OCI-LY7 (cell line): Measurements from ENCODE around the gene GGTA1. TPM values are rescaled to one million over a fixed set of nuclear protein-coding genes. Genes with fewer than 3 reads are reported as not detected.
A peak's percentile ranks its signal among the peaks of the same experiment; 100 is the strongest.

ENCODE experiments used
- BruUV-seq: library from RNA; stranded (reverse); fragments of 400-500 nt; replicated peaks from 2 replicates; lab custom pipeline; 2021; lab: Mats Ljungman, UMichigan
- CTCF ChIA-PET: fragments of 300-600 bp; sonication (Branson Sonifier 250); formaldehyde crosslinking; loops from one replicate; lab custom pipeline; 2022; ENCODE audit warnings: antibody characterized with exemption; ENCODE audit not compliant: unreplicated experiment; lab: Charles Lee
- POLR2A ChIA-PET: fragments of 300-600 bp; sonication (Branson Sonifier 250); formaldehyde crosslinking; loops from one replicate; lab custom pipeline; 2022; ENCODE audit warnings: antibody characterized with exemption; lab: Charles Lee
- DNase-seq: peaks from one replicate; pipeline ENCODE4 v3.0.0-alpha.2; 2015; ENCODE audit warnings: low spot score
- H2AFZ ChIP-seq: fragments of 200-600 bp; sonication (generic), shearing (Covaris generic); 2 replicates; pipeline ENCODE4 v1.6.1; 2014; ENCODE audit warnings: mild to moderate bottlenecking, antibody characterized with exemption, low read length, moderate library complexity
- H3K27ac ChIP-seq: fragments of 200-600 bp; sonication (generic); 2 replicates; pipeline ENCODE4 v1.5.1; 2014; ENCODE audit warnings: mixed run types, low read depth, mild to moderate bottlenecking, moderate library complexity, low read length, inconsistent platforms; ENCODE audit not compliant: poor library complexity, severe bottlenecking
- H3K36me3 ChIP-seq: fragments of 200-600 bp; sonication (generic); 2 replicates; pipeline ENCODE4 v1.6.1; 2014; ENCODE audit warnings: mild to moderate bottlenecking, antibody characterized with exemption, low read length, moderate library complexity, mixed read lengths; ENCODE audit not compliant: insufficient read depth
- H3K4me1 ChIP-seq: fragments of 200-600 bp; sonication (generic); 2 replicates; pipeline ENCODE4 v1.5.1; 2014; ENCODE audit warnings: mild to moderate bottlenecking, low read length; ENCODE audit not compliant: insufficient read depth, poor library complexity, severe bottlenecking
- H3K4me2 ChIP-seq: fragments of 200-600 bp; sonication (generic); 2 replicates; pipeline ENCODE4 v1.6.1; 2014; ENCODE audit warnings: mild to moderate bottlenecking, low read length
- H3K4me3 ChIP-seq: fragments of 200-600 bp; sonication (generic); 2 replicates; pipeline ENCODE4 v1.5.1; 2014; ENCODE audit warnings: mild to moderate bottlenecking, low read depth, low read length; ENCODE audit not compliant: poor library complexity, severe bottlenecking
- H3K79me2 ChIP-seq: fragments of 200-600 bp; sonication (generic); 2 replicates; pipeline ENCODE4 v1.6.1; 2016; ENCODE audit warnings: low read depth, mild to moderate bottlenecking, low read length, moderate library complexity, mixed read lengths; ENCODE audit not compliant: insufficient read depth
- H3K9me2 ChIP-seq: fragments of 200-600 bp; sonication (generic); 2 replicates; pipeline ENCODE4 v1.6.1; 2016; ENCODE audit warnings: mild to moderate bottlenecking, low read length, mixed read lengths; ENCODE audit not compliant: insufficient read depth
- H3K9me3 ChIP-seq: fragments of 200-600 bp; sonication (generic); 2 replicates; pipeline ENCODE4 v1.6.1; 2014; ENCODE audit warnings: mild to moderate bottlenecking, mixed run types, low read length, mixed read lengths
- H4K20me1 ChIP-seq: fragments of 200-600 bp; sonication (generic); 2 replicates; pipeline ENCODE4 v1.6.1; 2014; ENCODE audit warnings: mild to moderate bottlenecking, antibody characterized with exemption, low read length, moderate library complexity, mixed read lengths; ENCODE audit not compliant: insufficient read depth
- CTCF ChIP-seq: fragments of 200-600 bp; sonication (generic); conservative IDR thresholded peaks from 2 replicates; pipeline ENCODE4 v1.5.1; 2014; ENCODE audit warnings: mild to moderate bottlenecking, antibody characterized with exemption, low read length, moderate library complexity, mixed read lengths
- EZH2phosphoT487 ChIP-seq: fragments of 200-600 bp; sonication (generic); IDR thresholded peaks from 2 replicates; pipeline ENCODE4 v1.6.1; 2018; ENCODE audit warnings: low read depth, borderline replicate concordance, mild to moderate bottlenecking, mixed run types, antibody characterized with exemption, low read length, moderate library complexity, mixed read lengths
- intact Hi-C: fragments of 100-400 bp; cut with micrococcal nuclease; formaldehyde crosslinking; loops from one replicate; pipeline ENCODE4 v1.10.0; 2022; ENCODE audit not compliant: unreplicated experiment
- total RNA-seq, 2 experiments: library from RNA; depleted of rRNA in 1 of 2; stranded (reverse); fragments of >200 nt in 1 of 2; shearing (Covaris generic) in 1 of 2; gene quantifications; 2 replicates each; pipeline ENCODE4 v1.2.3, GENCODE V29; 2014 to 2022

The GGTA1 gene
- total RNA-seq, 2 experiments from 2014 or later: not detected

DNA sequence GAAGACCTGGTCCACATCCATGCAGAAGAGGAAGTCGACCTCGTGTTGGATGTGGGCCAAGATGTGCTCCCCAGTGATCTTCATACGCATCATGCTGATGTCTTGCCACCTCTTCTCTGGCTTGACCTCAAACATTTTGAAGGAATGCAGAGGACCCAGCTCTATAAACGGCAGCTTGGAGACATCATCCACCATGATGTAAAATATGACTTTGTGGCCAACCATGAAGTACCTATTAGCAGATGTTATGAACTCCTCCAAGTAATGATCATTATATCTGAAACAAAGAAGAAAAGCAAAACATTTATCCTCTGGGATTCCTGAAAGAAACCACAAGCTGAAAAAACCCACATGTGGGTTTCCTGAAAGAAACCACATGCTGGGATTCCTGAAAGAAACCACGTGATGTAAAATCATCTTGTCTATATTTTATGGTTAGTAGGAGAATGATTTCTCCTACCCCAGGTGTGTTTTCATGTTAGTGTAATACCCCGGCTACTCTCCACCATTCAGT, 52.3 kb downstream of the GGTA1 start:
- Histone ChIP-seq H3K9me2 (no peaks in the 10 kb centered on the region), H3K79me2 (no peaks in the 10 kb centered on the region), H3K36me3 (no peaks in the 10 kb centered on the region), H2AFZ (no peak overlapping the region), H3K4me3 (no peak overlapping the region), H3K4me2 (no peak overlapping the region), H4K20me1 (no peaks in the 10 kb centered on the region), H3K9me3 (no peaks in the 10 kb centered on the region), H3K27ac (no peak overlapping the region), H3K4me1 (no peaks in the 10 kb centered on the region)
- no TSS peak for BruUV-seq
- DNase-seq: no peak
- ChIA-PET POLR2A (no interaction called here), CTCF (no interaction called here)
- intact Hi-C loops: no loop called here
- TF ChIP-seq CTCF: no peak
- TF ChIP-seq EZH2phosphoT487: no peak

- TF ChIP-seq CTCF (peak; percentile 65), EZH2phosphoT487 (no peak)
- peak; percentile 16 for DNase-seq
- intact Hi-C loops: no loop called here
Observed at GRCh38 chr9:121445986-121446385, 53.7 kb downstream of the GGTA1 start.

GRCh38 chr9:121443981-121444380, 55.7 kb downstream of the GGTA1 start:
- no peaks in the 10 kb centered on the region for H3K4me1 ChIP-seq
- intact Hi-C loops: no loop called here
- BruUV-seq: no TSS peak
- no peaks in the 10 kb centered on the region for H3K36me3 ChIP-seq
- no peak overlapping the region for H3K27ac ChIP-seq
- H4K20me1 ChIP-seq: no peaks in the 10 kb centered on the region
- ChIA-PET CTCF (no interaction called here), POLR2A (interaction anchor here (1.1 kb wide), 1 partner anchor 12 kb away, joined by 3 read pairs; no protein-coding TSS in a partner anchor)
- no peak overlapping the region for H2AFZ ChIP-seq
- TF ChIP-seq CTCF (no peak), EZH2phosphoT487 (no peak)
- H3K4me2 ChIP-seq: no peak overlapping the region
- no peaks in the 10 kb centered on the region for H3K9me3 ChIP-seq
- no peak overlapping the region for H3K4me3 ChIP-seq
- H3K9me2 ChIP-seq: no peaks in the 10 kb centered on the region
- H3K79me2 ChIP-seq: no peaks in the 10 kb centered on the region
- no peak for DNase-seq

More at GRCh38 chr9:121445986-121446385, 53.7 kb downstream of the GGTA1 start:
- H3K27ac ChIP-seq: no peak overlapping the region
- H3K9me3 ChIP-seq: no peaks in the 10 kb centered on the region
- ChIA-PET POLR2A (interaction anchor here (0.6 kb wide), 1 partner anchor 1329 kb away, joined by 3 read pairs; no protein-coding TSS in a partner anchor), CTCF (no interaction called here)
- no peaks in the 10 kb centered on the region for H3K4me1 ChIP-seq
- no peak overlapping the region for H3K4me2 ChIP-seq
- H3K36me3 ChIP-seq: no peaks in the 10 kb centered on the region
- H4K20me1 ChIP-seq: no peaks in the 10 kb centered on the region
- no peak overlapping the region for H2AFZ ChIP-seq
- H3K79me2 ChIP-seq: no peaks in the 10 kb centered on the region
- no peaks in the 10 kb centered on the region for H3K9me2 ChIP-seq
- no peak overlapping the region for H3K4me3 ChIP-seq
- BruUV-seq: no TSS peak
